ENCODE measurements around the gene PDIA5.

PDIA5 gene

DNA sequence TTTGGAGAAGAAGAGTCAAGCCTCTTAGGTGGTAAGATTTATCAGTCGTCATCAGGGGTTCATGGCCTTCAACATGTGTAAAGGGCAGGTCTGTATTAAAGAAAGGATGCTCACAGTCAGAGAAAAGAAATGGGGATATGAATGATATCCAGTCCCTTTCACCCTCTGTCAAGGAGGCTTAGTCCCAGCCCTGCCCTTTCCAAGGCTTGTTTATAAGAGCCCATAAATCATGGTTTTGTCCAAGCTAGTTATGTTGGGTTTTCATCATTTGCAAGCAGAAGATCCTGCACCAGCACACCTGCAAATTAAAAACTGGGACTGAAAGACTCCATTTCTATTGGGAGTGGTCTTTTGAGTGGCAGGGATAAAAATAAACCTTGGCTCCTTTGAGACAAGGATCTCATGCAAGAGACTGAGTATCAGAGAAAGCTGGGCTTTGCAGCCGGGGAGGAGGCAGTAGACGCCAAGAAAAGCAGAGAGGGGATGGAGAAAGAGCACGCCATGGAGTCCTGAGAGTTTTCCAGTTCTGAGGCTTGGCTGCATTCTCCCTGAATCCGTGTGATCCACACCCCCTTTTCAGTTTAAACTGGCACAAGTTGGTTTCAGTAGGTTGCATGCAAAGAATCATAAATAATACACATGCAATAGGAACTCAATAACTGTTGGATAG lies 12.6 kb upstream of the PDIA5 start:
- TF ChIP-seq, protein P1, sequence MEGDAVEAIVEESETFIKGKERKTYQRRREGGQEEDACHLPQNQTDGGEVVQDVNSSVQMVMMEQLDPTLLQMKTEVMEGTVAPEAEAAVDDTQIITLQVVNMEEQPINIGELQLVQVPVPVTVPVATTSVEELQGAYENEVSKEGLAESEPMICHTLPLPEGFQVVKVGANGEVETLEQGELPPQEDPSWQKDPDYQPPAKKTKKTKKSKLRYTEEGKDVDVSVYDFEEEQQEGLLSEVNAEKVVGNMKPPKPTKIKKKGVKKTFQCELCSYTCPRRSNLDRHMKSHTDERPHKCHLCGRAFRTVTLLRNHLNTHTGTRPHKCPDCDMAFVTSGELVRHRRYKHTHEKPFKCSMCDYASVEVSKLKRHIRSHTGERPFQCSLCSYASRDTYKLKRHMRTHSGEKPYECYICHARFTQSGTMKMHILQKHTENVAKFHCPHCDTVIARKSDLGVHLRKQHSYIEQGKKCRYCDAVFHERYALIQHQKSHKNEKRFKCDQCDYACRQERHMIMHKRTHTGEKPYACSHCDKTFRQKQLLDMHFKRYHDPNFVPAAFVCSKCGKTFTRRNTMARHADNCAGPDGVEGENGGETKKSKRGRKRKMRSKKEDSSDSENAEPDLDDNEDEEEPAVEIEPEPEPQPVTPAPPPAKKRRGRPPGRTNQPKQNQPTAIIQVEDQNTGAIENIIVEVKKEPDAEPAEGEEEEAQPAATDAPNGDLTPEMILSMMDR (IDR thresholded peaks at IDR 0.05; ENCODE audit: extremely low read depth, missing control alignments) = no peak
- DNase-seq (ENCODE audit: low spot score) = no peak

- no peak for DNase-seq (ENCODE audit: low spot score)
- TF ChIP-seq, protein P1 (IDR thresholded peaks at IDR 0.05; ENCODE audit: extremely low read depth, missing control alignments) = no peak
These were observed 11.9 kb upstream of the PDIA5 start for GRCh38 chr3:123054931-123055330.

GRCh38 chr3:123055352-123055751 lies 11.5 kb upstream of the PDIA5 start:
- TF ChIP-seq, protein P1 (IDR thresholded peaks at IDR 0.05; ENCODE audit: extremely low read depth, missing control alignments) = no peak
- DNase-seq (ENCODE audit: low spot score) = no peak

- TF ChIP-seq, protein P1 (IDR thresholded peaks at IDR 0.05; ENCODE audit: extremely low read depth, missing control alignments) = no peak
- DNase-seq (ENCODE audit: low spot score) = no peak
These were observed 8.3 kb upstream of the PDIA5 start for GRCh38 chr3:123058505-123058904.

- TF ChIP-seq, protein P1 (IDR thresholded peaks at IDR 0.05; ENCODE audit: extremely low read depth, missing control alignments) = no peak
- DNase-seq (ENCODE audit: low spot score) = no peak
These were observed 6.8 kb upstream of the PDIA5 start for GRCh38 chr3:123060054-123060453.

DNA sequence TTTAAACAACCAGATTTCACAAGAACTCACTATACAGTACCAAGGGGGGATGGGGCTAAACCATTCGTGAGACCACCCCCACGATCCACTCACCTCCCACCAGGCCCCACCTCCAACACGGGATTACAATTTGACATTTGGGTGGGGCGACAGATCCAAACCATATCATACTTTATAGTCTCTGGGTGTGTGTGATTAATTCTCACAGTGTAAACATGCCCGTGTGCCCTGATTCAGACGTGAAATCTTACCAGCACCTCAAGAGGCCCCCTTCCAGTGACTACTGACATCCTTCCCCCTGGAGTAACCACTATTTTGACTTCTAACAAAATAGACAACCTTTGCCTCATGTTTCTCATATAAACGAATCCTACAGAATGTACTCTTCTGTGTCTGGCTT lies 5.0 kb upstream of the PDIA5 start:
- no peak for DNase-seq (ENCODE audit: low spot score)
- TF ChIP-seq, protein P1 (IDR thresholded peaks at IDR 0.05; ENCODE audit: extremely low read depth, missing control alignments) = no peak

GRCh38 chr3:123063034-123063433 lies 3.8 kb upstream of the PDIA5 start:
- no peak for DNase-seq (ENCODE audit: low spot score)
- TF ChIP-seq, protein P1 (IDR thresholded peaks at IDR 0.05; ENCODE audit: extremely low read depth, missing control alignments) = no peak

Measured in GM20000 (cell line).